HTR-8/SVneo (cell line): Measurements from ENCODE around the gene BRAT1.

ENCODE experiments used
- DNase-seq: peaks from one replicate; pipeline ENCODE4 v3.0.0; 2011; ENCODE audit warnings: low spot score, mixed read lengths; ENCODE audit not compliant: insufficient read length
- FAIRE-seq: peaks from 2 replicates; lab custom pipeline; 2011; peaks lifted over from hg19 to GRCh38; lab: Jason Lieb, UNC

BRAT1 gene

DNA sequence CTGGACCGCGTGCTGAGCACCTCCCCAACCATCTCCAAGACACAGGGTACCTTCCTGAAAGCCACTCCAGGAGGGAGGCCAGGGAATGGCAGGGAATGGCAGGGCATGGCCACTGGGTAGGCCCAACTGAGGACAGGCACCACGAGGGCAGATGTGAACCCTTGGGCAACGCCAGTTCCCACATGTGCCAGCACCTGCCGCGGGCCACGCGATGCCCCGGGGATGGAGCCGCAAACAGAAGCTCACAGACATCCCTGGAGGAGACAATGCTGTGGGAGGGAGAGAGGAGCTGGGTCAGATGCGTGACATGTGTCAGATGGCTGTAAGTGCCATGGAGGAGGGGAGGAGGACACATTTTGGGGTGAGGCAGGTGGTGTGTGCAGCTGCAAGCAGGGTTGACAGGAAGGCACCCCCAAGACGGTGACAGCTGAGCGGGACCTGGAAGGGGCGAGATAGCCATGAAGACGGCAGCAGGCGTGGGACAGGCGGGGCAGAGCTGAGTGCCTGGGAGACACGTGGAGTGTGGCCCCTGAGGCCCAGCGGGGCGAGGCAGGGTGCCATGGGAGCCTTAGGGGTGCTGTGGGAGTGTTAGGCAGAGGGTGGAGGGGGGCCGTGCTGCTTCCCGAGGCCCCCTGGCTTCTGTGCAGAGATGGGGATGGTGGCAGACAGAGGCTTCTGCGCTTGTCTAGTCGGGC, 31.1 kb upstream of the BRAT1 start:
- no peak for DNase-seq
- FAIRE-seq = peak; percentile 51

DNA sequence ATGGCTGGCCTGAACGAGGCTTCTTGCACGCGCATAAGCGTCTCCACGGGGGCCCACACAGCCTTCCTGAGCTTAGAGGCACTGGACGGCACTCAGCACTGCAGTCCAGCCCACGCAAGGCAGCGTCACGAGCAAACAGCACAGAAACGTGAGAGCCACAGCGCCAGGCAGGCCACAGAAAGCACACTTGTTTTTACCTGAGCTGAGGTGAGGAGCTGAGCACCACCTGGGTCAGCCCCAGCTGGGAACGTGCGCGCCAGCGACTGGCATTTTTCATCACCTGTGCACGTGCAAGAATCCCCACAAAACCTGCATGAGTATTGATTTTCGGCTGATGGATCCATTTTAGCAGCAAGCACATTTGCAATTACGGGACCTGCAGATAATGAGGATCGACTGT, 30.1 kb upstream of the BRAT1 start:
- no peak for DNase-seq
- no peak for FAIRE-seq

DNA sequence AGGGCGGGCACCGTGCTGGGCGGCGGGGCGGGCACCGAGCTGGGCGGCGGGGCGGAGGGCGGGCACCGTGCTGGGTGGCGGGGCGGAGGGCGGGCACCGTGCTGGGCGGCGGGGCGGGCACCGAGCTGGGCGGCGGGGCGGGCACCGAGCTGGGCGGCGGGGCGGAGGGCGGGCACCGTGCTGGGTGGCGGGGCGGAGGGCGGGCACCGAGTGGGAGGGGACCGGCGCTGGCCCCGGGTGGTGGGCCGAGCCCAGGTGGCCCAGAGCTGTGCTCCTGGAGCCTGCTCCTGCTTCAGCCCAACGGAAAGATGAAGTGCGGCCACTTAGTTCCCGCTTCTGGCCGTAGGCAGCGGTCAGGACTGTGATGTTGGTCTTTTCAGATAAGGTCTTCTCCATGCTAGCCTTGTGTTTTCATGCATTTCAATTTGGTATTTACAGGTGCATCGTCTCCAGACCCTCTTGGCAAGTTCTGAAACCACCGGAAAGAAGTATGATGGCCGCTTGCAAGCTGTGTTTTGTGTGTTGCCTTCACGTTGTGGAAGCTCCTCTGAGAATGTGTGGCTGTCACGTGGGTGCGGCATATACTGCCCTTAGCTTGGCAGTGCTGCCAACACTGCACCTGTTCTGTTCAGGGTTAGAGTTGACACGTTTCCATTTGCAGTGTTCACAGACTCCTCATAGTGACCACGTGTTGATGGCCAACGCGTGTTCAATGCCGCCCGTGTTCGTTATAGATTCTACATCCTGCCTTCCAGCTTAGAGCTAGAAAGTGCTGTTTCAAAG, 28.7 kb upstream of the BRAT1 start:
- FAIRE-seq (no peak), DNase-seq (no peak)

DNA sequence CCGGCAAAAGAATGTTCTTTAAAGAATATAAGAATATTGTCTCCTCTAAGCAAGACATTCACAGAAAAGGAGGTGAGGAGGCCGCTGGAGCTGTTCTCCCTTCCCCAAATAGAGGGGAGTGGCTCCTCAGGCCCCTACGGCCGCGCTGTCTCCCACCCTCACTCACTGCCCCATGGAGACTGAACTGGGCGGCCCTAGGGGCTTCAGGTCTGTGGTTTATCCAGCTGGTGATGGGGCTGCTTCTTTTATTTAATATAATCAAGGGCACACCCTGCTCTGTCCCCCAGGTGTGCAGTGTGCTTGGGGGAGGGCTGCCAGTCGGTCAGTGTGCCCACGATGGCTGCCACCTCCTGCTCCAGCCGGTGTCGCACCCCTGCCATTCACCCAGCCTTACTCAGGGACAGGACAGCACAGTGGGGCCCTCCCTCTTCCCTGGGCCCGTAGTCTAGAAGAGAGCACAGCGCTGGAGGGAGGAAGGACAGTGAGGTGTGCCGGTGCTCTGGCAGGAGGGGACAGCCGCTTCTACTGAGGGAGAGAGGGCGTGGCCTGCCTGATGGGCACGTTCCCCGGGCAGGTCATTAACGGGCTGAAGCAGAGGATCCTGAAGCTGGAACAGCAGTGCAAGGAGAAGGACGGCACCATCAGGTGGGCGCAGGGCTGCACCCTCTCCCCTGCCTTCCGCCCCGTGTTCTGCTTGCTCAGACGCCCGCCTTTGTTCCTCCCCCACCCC, 26.8 kb upstream of the BRAT1 start:
- DNase-seq (no peak), FAIRE-seq (peak; percentile 68)

DNA sequence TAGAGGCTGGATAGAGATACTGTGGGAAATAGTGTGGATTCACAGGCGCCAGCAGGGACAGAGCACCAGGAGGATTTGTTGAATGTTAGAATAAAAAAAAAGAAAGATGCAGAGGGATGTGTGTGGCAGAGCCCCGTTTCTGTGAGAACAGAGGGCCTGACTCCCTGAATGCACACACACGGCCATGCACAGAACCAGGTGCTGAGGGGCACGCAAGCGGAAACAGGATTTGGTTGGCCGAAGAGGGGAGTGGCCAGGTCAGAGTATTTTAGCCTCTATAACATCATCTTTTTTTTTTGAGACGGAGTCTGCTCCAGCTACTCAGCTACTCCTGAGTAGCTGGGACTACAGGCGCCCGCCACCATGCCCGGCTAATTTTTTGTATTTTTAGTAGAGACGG, 25.3 kb upstream of the BRAT1 start:
- FAIRE-seq (no peak), DNase-seq (no peak)

DNA sequence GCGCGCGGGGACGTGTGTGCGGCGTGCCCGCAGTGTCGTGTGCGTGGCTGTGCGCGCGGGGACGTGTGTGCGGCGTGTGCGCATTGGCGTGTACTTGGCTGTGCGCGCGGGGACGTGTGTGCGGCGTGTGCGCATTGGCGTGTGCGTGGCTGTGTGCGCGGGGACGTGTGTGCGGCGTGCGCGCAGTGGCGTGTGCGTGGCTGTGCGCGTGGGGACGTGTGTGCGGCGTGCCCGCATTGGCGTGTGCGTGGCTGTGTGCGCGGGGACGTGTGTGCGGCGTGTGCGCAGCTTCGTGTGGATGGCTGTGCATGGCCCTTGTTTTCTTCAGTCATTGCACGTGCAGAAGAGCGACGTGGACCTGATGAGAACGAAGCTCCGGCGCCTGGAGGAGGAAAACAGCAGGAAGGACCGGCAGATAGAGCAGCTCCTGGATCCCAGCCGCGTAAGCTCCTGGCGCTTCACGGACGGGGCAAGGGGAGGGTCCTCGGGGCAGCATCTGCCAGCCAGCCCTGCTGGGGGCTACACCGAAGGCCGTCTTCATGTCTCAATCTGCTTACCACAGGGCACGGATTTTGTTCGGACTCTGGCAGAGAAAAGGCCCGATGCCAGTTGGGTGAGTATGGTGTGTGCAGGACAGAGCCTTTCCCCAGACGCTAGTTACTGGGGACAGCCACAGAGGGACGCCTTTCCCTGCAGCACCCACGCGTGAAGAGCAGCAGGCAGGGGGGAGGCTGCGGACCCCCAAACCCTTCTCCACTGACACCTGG, 22.8 kb upstream of the BRAT1 start:
- DNase-seq (no peak), FAIRE-seq (peak; percentile 99)

DNA sequence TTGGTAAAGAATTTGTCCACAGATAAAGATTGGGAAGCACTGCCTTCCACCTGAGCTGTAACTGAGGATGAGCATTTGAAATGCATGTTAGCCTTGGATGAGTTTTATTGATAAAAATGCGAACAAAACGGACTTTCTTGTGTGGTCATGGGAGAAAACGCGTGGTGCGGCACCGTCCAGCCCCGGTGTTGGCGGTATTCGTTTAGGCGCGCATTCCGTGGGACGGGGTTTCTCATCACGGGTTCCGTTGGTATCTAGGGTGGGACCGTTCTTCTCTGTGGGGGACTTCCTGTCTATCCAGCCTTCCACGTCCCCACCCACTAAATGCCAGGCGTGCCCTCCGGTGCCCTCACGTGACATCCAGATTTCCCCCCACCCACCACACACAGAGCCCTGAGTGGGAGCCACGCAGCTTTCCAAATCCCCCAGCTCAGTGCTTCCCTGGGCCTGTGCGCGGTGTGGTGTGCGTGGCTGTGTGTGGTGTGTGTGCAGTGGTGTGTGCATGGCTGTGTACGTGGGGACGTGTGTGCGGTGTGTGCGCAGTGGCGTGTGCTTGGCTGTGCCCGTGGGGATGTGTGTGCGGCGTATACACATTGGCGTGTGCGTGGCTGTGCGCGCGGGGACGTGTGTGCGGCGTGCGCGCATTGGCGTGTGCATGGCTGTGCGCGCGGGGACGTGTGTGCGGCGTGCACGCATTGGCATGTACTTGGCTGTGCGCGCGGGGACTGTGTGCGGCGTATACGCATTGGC, 21.6 kb upstream of the BRAT1 start:
- DNase-seq = no peak
- FAIRE-seq = no peak

DNA sequence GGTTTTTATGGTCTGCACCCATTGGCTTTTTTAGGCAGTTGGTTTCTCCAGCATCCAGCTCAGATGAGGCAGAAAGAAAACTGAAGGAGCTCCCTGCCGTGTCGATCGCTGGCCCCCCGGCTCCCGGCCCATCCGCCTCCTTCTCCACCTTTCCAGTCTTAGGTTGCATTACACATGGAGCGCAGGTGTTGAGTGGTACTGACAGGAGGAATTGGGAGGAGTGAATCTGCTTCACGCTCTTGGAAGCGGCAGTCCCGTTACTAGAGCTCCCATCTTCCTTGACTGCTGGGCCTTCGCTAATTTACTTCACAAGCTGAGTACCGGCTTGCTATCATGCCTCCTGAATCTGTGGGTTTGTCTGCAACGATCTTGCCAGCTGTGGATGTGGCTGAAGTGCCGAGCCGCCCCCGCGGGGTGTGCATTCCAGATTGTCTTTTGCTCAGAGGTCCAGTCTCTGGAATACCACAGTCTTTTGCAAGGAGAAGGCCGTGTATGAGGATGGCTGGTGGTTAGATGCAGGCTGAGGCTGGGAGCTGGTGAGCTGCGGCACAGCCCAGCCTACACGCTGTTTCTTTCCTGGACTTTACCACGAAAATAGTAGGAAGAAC, 20.5 kb upstream of the BRAT1 start:
- DNase-seq (no peak), FAIRE-seq (peak; percentile 52)

DNA sequence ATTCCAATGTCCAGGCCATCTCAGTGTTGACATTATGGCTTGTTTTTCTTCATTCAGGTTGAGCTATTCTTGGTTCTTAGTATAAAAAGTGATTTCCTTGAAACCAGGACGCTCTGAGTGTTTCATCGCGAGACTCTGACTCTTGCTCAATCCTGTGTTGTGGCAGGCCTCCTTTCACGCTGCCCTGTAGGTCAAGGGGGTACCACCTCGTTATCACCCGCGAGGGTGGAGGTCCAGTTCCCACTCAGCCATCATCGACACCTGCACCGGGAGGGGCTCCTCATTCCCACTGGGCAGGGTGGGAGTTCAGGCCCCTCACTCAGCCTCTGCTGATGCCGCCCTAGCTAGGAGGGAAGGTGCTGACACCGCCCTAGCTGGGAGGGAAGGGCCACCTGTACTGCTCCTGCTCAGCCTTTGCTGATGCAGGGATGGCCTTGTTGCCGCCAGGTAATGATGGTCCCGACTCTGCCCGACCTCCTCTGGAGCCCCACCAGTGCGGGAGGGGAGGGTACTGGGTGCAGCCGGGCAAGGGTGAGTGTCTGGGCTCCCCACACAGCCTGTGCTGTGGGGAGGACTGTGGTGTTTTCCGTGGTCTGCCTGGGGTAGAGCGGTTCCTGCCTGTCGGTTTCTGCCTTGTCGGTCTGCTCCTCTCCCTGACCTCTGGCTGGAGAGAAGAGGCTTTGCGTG, 19.9 kb upstream of the BRAT1 start:
- FAIRE-seq = peak; percentile 69
- DNase-seq = no peak

DNA sequence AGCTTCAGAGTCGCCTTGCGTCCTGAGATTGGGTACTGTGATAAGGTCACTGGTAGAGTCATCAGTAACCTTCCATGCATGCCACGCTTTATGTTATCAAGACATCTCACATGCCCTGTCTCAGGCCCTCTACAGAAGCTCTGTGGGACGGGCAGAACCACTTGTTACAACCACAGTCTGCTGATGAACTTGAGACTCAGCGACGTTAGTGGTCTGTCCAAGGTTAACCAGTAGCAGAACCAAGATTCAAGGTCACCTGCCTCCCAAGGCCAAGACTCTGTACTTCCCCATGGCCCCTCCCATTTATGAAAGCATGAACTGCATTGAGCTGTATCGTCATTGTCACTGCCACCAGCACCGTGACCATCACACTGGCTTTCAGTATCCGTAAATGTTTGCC, 18.4 kb upstream of the BRAT1 start:
- DNase-seq (no peak), FAIRE-seq (peak; percentile 76)

DNA sequence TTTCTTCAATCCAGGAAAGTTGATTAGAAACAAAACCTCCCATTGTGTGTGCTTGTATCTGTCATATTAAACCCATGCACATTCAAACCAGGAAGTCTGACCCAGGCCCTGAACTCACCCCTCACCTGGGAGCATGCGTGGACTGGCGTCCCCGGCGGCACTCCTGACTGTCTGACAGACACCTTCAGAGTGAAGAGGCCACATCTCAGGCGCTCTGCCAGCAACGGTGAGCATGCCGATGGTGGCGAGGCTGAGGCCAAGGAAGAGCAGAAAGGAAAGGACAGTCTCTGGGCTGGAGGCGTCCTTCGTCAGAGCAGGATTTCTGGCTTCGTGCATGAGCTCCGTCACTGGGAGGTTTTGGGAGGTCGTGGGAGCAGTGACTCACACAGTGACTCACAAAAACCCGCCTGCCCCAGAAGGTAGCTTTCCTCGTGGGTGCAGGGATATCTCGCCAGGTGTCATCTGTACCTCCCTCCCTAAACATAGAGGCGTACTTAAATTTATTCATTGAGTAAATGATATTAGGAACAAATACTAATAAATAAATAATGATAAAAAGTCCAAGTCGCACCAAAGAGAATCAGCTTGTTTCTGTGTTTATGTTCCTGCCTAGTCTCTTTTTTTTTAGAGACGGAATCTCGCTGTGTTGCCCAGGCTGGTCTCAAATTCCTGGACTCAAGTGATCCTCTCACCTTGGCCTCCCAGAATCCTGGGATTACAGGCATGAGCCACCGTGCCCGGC, 16.9 kb upstream of the BRAT1 start:
- FAIRE-seq (no peak), DNase-seq (no peak)

DNA sequence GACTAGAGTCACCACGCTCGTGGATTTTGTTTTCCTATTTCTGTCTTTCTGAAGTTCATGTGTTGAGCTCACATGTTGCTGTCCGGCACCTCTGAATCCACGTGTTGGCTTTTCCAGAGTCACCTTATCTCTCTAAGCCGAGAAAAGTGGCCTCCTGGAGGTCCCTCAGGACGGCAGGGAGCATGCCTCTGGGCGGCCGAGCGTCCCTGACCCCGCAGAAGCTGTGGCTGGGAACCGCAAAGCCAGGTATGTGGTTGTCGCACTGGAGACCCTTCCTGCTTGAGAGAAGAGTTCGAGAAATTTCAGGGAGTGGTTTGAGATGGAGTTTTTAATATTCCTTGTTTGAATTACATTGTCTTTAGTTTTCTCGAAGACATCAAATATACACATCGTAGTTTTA, 16.1 kb upstream of the BRAT1 start:
- DNase-seq (no peak), FAIRE-seq (no peak)

DNA sequence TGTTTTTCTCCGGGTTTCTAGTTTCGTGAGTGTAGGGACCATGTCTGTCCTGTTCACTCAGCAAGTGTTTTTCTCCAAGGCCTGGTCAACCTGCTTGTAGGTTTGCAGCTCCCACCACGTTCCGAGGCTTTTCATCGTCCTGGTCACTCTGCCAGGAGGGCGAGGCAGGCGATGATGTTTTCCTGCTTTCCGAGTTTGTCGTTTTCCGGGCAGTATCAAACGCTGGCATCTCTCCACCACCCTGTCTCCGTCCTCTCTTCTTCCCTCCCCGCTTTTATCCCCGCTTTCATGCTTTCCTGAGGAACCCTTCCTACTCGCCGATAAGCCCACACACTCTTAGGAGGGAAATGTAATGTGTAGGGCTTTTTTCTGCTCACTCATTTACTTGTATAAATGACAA, 14.7 kb upstream of the BRAT1 start:
- DNase-seq (no peak), FAIRE-seq (no peak)

DNA sequence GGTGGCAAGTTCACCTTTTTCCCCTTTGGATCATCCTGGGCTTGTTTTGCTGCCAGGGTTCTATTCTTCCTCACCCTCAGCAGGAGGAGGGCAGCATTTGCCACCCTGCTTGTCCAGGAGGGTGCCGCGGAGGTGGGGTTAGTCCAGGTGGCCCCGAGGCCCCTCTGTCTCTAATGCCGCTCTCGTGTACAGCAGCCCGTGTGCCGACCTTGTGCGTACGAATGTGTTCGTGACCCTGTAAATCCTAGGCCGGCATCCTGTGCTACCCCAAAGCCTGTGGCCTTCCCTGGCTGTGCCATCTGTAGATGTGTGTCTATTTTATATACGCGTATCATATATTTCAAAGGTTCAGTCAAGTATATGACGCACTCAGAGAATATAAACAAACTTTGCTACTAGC, 14.1 kb upstream of the BRAT1 start:
- DNase-seq = no peak
- no peak for FAIRE-seq

DNA sequence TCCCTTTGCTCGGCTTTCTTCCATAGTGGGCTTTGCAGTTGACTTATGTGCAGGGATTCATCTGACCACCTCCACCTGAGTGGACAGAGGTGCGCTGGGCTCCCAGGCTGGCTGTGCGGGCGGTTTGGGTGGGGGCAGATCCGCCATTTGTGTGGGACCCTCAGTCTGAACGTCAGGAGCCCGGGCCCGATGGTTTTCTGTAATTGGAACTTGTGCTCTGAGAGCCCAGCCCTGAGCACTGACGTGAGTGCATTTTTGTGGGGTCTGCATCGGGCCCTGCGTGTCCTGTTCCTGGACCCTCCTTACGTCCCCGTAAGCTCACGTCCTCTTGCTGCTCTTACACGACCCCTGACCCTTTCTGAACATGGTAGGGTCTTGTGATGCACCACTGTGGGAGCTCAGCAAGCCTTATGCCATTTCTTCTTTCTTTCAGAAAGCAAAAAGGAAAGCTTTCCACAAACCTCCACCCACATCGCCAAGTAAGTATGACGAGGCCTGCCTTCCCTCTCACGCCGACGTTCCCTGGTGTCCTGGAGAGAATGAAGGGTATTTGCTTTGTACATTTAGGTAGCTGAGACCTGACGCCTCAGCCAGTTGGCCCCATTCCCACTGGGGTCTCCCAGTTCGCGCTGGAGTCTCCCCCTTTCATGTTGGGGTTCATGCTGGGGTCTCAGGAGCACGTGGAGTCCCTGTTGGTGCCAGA, 13.3 kb upstream of the BRAT1 start:
- no peak for FAIRE-seq
- DNase-seq = no peak

DNA sequence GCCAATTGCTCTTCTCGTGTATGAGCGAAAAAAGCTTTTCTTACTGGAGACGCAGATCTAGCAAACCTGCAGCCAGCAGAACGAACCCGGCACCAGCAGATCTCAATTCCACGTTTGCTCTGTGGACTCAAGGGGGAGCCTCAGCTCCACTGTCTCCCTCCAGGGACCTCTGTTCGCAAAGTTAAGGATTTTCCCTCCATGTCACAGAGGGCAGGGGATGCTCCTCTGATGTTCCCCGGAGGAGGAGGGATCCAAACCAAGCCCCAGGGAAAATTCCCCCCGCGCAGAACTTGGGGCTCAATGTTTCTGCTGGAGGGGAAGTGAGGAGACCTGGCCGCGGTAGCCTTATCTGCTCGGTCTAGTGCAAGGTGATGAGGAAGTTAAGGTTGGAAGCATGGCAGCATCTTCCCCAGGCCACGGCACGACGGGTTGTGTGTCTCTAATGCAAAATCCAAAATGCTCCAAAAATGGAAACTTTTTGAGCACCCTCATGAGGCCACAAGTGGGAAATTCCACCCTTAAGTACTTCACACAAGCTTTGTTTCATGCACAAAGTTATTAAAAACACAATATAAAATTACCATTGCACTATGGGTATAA, 12.5 kb upstream of the BRAT1 start:
- FAIRE-seq (no peak), DNase-seq (no peak)
